Chondrocyte (in vitro differentiated cells): ENCODE data around the gene PSMC2. TPM values are rescaled to one million over a fixed set of nuclear protein-coding genes. Genes with fewer than 3 reads are reported as not detected.

Source experiments
- DNase-seq: peaks from one replicate; pipeline ENCODE4 v3.0.0; 2021; ENCODE audit warnings: mixed read lengths, low spot score
- H3K27ac Mint-ChIP-seq: one replicate; pipeline ENCODE4 v1.8.0; 2021; ENCODE audit warnings: mild to moderate bottlenecking, moderate library complexity, mixed read lengths; ENCODE audit not compliant: unreplicated experiment
- H3K27me3 Mint-ChIP-seq: 2 replicates; pipeline ENCODE4 v1.8.0; 2021; ENCODE audit warnings: low read depth, mixed read lengths
- H3K36me3 Mint-ChIP-seq: 2 replicates; pipeline ENCODE4 v1.8.0; 2021; ENCODE audit warnings: low read depth, mixed read lengths
- H3K4me1 Mint-ChIP-seq: 2 replicates; pipeline ENCODE4 v1.8.0; 2021; ENCODE audit warnings: low read depth, mild to moderate bottlenecking, mixed read lengths
- H3K4me3 Mint-ChIP-seq: one replicate; pipeline ENCODE4 v1.8.0; 2021; ENCODE audit warnings: mild to moderate bottlenecking, moderate library complexity, mixed read lengths; ENCODE audit not compliant: unreplicated experiment
- H3K9me3 Mint-ChIP-seq: 2 replicates; pipeline ENCODE4 v1.8.0; 2021; ENCODE audit warnings: low read depth, mixed read lengths
- total RNA-seq: library from RNA; stranded (reverse); gene quantifications from 3 replicates; pipeline ENCODE4 v1.2.1, GENCODE V29; 2021
- TF ChIP-seq, protein P1 (sequence below): fragments of 200-600 bp; sonication (generic); IDR thresholded peaks from 2 replicates; pipeline ENCODE4 v1.5.0; 2021; ENCODE audit warnings: antibody characterized with exemption, mild to moderate bottlenecking, moderate library complexity

Gene PSMC2
- total RNA-seq, 1 donor from 2014 or later, result 126 TPM

DNA sequence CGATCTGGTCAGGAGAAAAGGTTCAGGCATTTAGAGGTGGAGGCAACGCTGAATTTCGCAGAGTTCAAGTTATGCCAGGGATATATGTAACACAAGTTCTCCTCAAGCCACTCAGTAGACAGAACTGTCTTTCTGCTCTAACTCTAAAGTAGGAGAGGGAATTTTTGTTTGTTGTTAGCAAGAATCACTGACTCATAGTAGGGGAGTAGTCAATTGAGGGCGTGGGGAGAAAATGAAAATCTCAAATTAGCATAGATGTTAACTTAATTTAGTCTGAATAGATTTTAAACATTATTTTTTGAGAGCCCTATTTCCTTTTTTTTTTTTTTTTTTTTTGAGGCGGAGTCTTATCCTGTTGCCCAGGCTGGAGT is 34.6 kb downstream of the PSMC2 start:
- DNase-seq, result no peak
- H3K36me3 Mint-ChIP-seq, result no peaks in the 10 kb centered on the region
- H3K4me1 Mint-ChIP-seq, result no peaks in the 10 kb centered on the region
- peaks cover 19% of the 10 kb centered on the region for H3K27me3 Mint-ChIP-seq
- no peak overlapping the region for H3K4me3 Mint-ChIP-seq
- no peaks in the 10 kb centered on the region for H3K9me3 Mint-ChIP-seq
- TF ChIP-seq, protein P1, sequence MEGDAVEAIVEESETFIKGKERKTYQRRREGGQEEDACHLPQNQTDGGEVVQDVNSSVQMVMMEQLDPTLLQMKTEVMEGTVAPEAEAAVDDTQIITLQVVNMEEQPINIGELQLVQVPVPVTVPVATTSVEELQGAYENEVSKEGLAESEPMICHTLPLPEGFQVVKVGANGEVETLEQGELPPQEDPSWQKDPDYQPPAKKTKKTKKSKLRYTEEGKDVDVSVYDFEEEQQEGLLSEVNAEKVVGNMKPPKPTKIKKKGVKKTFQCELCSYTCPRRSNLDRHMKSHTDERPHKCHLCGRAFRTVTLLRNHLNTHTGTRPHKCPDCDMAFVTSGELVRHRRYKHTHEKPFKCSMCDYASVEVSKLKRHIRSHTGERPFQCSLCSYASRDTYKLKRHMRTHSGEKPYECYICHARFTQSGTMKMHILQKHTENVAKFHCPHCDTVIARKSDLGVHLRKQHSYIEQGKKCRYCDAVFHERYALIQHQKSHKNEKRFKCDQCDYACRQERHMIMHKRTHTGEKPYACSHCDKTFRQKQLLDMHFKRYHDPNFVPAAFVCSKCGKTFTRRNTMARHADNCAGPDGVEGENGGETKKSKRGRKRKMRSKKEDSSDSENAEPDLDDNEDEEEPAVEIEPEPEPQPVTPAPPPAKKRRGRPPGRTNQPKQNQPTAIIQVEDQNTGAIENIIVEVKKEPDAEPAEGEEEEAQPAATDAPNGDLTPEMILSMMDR, result no peak
- H3K27ac Mint-ChIP-seq, result no peak overlapping the region

DNA sequence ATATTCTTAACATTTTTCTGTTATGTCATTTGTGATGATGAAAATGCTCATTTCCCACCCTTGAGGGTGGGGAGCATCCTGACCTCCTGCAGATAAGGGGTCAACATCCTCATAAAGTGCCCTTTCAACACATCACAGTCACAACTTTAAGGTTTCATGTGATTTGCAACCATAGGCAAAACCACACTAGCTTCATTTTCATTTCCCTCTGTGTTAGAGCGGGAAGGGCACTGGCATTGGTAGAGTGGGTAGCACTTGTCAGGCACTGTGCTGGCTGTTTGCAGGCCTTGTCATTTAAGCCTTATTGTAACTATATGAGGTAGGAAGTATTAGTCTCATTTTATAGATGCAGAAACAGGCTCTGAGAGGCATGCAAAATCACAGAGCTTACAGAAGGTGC is 39.8 kb downstream of the PSMC2 start:
- Mint-ChIP-seq H3K27ac (no peak overlapping the region), H3K9me3 (no peaks in the 10 kb centered on the region), H3K4me1 (no peaks in the 10 kb centered on the region), H3K4me3 (no peak overlapping the region), H3K36me3 (no peaks in the 10 kb centered on the region), H3K27me3 (peaks cover 11% of the 10 kb centered on the region)
- TF ChIP-seq, protein P1, result no peak
- no peak for DNase-seq

DNA sequence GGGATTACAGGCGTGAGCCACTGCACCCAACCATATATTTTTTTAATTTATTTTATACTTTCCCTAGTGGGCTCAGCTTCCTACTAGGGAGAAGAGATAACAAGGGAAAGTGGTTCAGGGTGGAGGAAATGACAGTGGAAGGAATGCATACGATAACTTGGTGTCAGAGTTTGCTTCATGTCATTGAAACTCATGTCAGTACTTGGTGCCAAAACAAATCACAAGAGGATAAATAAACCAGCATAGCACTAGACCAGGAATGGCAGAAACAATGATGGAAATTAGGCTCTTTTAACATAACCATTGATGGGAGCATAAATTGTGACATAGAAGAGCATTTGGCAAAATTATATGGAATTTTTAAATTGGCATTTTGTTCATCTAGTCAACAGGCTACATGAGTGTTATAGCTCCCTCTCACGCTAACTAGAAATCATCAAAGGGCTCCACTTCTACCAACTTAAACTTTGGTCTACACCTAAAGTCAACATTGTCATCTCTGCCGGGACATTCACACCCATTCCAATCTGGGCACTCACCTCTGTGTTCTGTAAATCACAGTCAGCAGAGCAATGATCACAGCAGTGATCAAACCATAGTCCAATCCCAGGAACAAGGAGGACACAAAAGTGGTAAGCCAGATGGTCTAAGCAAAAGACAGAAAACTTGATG is 41.2 kb downstream of the PSMC2 start:
- H3K36me3 Mint-ChIP-seq, result no peaks in the 10 kb centered on the region
- no peaks in the 10 kb centered on the region for H3K9me3 Mint-ChIP-seq
- no peak overlapping the region for H3K4me3 Mint-ChIP-seq
- H3K27ac Mint-ChIP-seq, result no peak overlapping the region
- TF ChIP-seq, protein P1, result no peak
- no peaks in the 10 kb centered on the region for H3K4me1 Mint-ChIP-seq
- peaks cover 11% of the 10 kb centered on the region for H3K27me3 Mint-ChIP-seq
- no peak for DNase-seq

DNA sequence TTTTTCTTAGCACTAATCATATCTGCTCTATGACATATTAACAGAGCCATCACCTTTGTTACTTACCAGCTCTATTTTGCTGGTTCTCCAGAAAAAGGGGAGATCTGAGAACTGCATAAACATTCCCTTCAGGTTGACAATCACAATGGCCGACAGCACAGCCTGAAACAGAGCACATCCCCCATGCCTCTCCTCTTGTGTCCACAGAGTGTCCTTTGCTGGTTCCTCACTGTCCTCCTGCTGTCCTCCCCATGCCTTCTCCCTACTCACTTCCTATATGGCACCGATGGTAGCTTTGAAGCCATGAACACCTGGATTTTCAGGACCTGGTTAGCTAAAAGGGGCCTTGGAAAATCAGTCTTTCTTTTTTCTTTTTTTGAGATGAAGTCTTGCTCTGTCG is 41.8 kb downstream of the PSMC2 start:
- Mint-ChIP-seq H3K4me1 (no peaks in the 10 kb centered on the region), H3K27me3 (peaks cover 11% of the 10 kb centered on the region), H3K36me3 (no peaks in the 10 kb centered on the region), H3K9me3 (no peaks in the 10 kb centered on the region), H3K4me3 (no peak overlapping the region), H3K27ac (no peak overlapping the region)
- no peak for DNase-seq
- TF ChIP-seq, protein P1, result no peak

DNA sequence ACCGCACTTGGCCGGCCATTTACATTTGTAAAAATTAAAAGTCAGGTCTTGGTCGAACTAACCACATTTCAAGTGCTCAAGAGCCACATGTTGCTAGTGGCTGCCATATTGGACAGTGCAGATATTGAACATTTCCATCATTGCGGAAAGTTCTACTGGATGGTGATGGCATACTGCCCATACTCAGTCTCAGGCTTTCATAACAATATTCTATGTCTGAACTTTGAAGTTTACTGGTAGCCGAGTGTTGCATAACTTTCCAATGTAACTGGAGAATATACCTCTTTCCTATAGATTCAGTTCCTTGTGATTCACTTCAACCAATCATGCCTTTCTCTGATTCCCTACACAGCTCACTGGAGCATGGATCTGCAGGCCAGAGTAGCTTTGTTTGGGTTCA is 43.7 kb downstream of the PSMC2 start:
- H3K27ac Mint-ChIP-seq, result no peak overlapping the region
- H3K4me1 Mint-ChIP-seq, result no peaks in the 10 kb centered on the region
- no peak overlapping the region for H3K4me3 Mint-ChIP-seq
- TF ChIP-seq, protein P1, result no peak
- no peaks in the 10 kb centered on the region for H3K36me3 Mint-ChIP-seq
- peaks cover 9% of the 10 kb centered on the region for H3K27me3 Mint-ChIP-seq
- H3K9me3 Mint-ChIP-seq, result no peaks in the 10 kb centered on the region
- DNase-seq, result no peak
